Measurements from ENCODE around the gene PPDPF. TPM values are rescaled to one million over a fixed set of nuclear protein-coding genes. Genes with fewer than 3 reads are reported as not detected.
A peak's percentile ranks its signal among the peaks of the same experiment; 100 is the strongest.

The PPDPF gene
- total and polyA plus RNA-seq, 2 donors (not counting 1 experiment from before 2014, with no cell fraction given): 93.5 to 162 TPM

DNA sequence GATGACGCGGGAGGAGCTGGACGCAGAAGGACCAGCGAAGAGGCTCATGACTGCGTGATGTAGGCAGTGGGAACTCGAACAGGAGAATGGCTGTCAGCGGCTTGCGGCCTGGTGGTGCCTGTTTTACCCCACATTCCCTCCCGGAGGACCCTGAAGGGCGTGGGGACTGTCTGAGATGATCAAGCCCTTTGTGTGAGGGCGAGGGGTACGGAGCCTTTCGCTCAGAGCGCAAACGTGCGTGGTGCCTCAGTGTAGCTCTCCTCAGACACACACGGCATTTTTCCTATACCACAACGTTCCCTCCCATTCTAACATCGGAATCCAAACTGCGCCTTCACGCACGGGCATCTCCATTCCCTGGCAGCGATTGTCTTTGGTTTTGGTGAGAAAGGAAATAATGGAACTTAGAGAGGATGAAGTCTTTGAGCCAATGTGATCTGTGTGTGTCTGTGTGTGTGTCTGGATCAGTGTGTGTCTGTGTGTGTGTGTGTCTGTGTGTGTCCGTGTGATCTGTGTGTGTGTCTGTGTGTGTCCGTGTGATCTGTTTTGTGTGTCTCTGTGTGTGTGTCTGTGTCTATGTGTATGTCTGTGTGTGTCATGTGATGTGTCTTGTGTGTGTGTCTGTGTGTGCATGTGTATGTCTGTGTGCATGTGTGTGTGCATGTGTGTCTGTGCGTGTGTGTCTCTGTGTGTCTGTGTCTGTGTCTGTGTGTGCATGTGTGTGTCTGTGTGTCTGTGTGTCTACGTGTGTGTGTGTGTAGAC lies 11.3 kb downstream of the PPDPF start:
- Histone ChIP-seq H3K9ac (ENCODE audit: low read length) (no peak overlapping the region), H3K4me1 (ENCODE audit: control insufficient read depth in 2 of 2, insufficient read depth in 2 of 2, low read length in 2 of 2) (peaks cover 3 to 7% of the 10 kb centered on the region in 2 donors), H3K4me3 (ENCODE audit: control extremely low read depth in 1 of 5, extremely low read depth in 1 of 5, insufficient read depth in 1 of 5, low read depth in 2 of 5, low read length in 4 of 5) (no peak overlapping the region), H3K27me3 (replicated peaks in 1 of 4; ENCODE audit: control extremely low read depth in 1 of 4, control insufficient read depth in 3 of 4, insufficient read depth in 4 of 4, low read length in 3 of 4) (peaks cover 0 to 6% (median 0%) of the 10 kb centered on the region in 4 experiments), H3K4me2 (replicated peaks; ENCODE audit: low read depth, low read length, poor library complexity, severe bottlenecking) (no peak overlapping the region), H3K79me2 (ENCODE audit: control insufficient read depth, insufficient read depth, low read length) (no peaks in the 10 kb centered on the region), H3K9me3 (ENCODE audit: control extremely low read depth in 1 of 3, control insufficient read depth in 2 of 3, insufficient read depth in 1 of 3, low read length in 2 of 3) (peaks cover 0 to 3% (median 0%) of the 10 kb centered on the region in 3 donors), H2AFZ (ENCODE audit: insufficient read depth, low read depth, low read length, poor library complexity, severe bottlenecking) (no peak overlapping the region), H3K27ac (ENCODE audit: low read length in 2 of 2) (no peak overlapping the region), H3K36me3 (replicated peaks in 1 of 2; ENCODE audit: control extremely low read depth in 1 of 2, control insufficient read depth in 1 of 2, extremely low read depth in 1 of 2, insufficient read depth in 2 of 2, low read length in 1 of 2) (no peaks in the 10 kb centered on the region), H4K20me1 (ENCODE audit: control insufficient read depth, insufficient read depth, low read length, poor library complexity, severe bottlenecking) (no peaks in the 10 kb centered on the region)
- intact Hi-C loops (cut with micrococcal nuclease): no loop called here
- H3K4me1 Mint-ChIP-seq: peaks cover 13% of the 10 kb centered on the region
- ChIA-PET POLR2A (interaction anchor here (0.6 to 1.1 kb wide), 4 partner anchors 10 to 327 kb away, joined by 3 to 7 read pairs (median 6); partner anchors contain the start of gene SLC2A4RG), CTCF (interaction anchor here (1.1 kb wide), 1 partner anchor 442 kb away, joined by 3 read pairs; no protein-coding TSS in a partner anchor)
- ATAC-seq (ENCODE audit: low read depth) (no peak), DNase-seq (peak; percentile 17)
- H3K4me3 Mint-ChIP-seq: no peak overlapping the region
- no peak overlapping the region for H3K27ac Mint-ChIP-seq
- no peak for TF ChIP-seq EZH2 (IDR thresholded peaks at IDR 0.05; ENCODE audit: borderline replicate concordance, insufficient read depth, low read depth, low read length, poor library complexity, severe bottlenecking)
- TF ChIP-seq, protein P1, sequence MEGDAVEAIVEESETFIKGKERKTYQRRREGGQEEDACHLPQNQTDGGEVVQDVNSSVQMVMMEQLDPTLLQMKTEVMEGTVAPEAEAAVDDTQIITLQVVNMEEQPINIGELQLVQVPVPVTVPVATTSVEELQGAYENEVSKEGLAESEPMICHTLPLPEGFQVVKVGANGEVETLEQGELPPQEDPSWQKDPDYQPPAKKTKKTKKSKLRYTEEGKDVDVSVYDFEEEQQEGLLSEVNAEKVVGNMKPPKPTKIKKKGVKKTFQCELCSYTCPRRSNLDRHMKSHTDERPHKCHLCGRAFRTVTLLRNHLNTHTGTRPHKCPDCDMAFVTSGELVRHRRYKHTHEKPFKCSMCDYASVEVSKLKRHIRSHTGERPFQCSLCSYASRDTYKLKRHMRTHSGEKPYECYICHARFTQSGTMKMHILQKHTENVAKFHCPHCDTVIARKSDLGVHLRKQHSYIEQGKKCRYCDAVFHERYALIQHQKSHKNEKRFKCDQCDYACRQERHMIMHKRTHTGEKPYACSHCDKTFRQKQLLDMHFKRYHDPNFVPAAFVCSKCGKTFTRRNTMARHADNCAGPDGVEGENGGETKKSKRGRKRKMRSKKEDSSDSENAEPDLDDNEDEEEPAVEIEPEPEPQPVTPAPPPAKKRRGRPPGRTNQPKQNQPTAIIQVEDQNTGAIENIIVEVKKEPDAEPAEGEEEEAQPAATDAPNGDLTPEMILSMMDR (IDR thresholded peaks at IDR 0.05): no peak
- H3K27me3 Mint-ChIP-seq: no peaks in the 10 kb centered on the region
- 92% methylated on average over 23 of the region's 27 CpGs for WGBS (ENCODE audit: insufficient coverage)
- H3K9me3 Mint-ChIP-seq (ENCODE audit: insufficient read depth): no peaks in the 10 kb centered on the region

DNA sequence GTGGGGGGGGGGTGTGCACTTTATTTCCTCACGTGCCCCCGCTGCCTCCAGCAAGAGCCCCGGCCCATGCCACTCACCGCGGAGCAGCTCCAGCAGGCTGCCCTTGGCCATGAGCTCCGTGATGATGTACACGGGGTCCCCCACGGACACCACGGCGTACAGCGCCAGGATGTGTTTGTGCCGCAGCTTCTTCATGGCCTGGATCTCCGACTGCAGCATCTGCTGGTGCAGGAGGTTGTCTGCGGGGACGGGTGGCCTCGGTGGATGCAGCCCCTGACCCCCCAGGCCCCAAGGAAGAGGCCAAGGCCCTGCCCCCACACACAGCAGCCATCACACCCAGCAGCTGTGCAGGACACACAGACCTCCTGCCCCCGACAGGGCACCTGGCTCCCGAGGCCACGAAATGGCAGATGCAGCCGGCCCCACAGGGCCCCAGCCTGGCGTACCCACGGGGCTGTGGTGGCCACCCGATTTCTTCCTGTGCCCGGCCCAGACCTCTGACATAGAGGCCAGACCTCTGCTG lies 11.9 kb downstream of the PPDPF start:
- Histone ChIP-seq H3K9ac (ENCODE audit: low read length) (no peak overlapping the region), H2AFZ (ENCODE audit: insufficient read depth, low read depth, low read length, poor library complexity, severe bottlenecking) (no peak overlapping the region), H3K4me2 (replicated peaks; ENCODE audit: low read depth, low read length, poor library complexity, severe bottlenecking) (no peak overlapping the region), H3K36me3 (replicated peaks in 1 of 2; ENCODE audit: control extremely low read depth in 1 of 2, control insufficient read depth in 1 of 2, extremely low read depth in 1 of 2, insufficient read depth in 2 of 2, low read length in 1 of 2) (no peaks in the 10 kb centered on the region), H3K79me2 (ENCODE audit: control insufficient read depth, insufficient read depth, low read length) (no peaks in the 10 kb centered on the region), H3K27ac (ENCODE audit: low read length in 2 of 2) (no peak overlapping the region), H3K4me3 (ENCODE audit: control extremely low read depth in 1 of 5, extremely low read depth in 1 of 5, insufficient read depth in 1 of 5, low read depth in 2 of 5, low read length in 4 of 5) (no peak overlapping the region), H3K9me3 (ENCODE audit: control extremely low read depth in 1 of 3, control insufficient read depth in 2 of 3, insufficient read depth in 1 of 3, low read length in 2 of 3) (peaks cover 0 to 3% (median 0%) of the 10 kb centered on the region in 3 donors), H4K20me1 (ENCODE audit: control insufficient read depth, insufficient read depth, low read length, poor library complexity, severe bottlenecking) (no peaks in the 10 kb centered on the region), H3K4me1 (ENCODE audit: control insufficient read depth in 2 of 2, insufficient read depth in 2 of 2, low read length in 2 of 2) (peaks cover 10 to 13% of the 10 kb centered on the region in 2 donors), H3K27me3 (replicated peaks in 1 of 4; ENCODE audit: control extremely low read depth in 1 of 4, control insufficient read depth in 3 of 4, insufficient read depth in 4 of 4, low read length in 3 of 4) (peaks cover 0 to 6% (median 0%) of the 10 kb centered on the region in 4 experiments)
- peaks cover 13% of the 10 kb centered on the region for H3K4me1 Mint-ChIP-seq
- H3K9me3 Mint-ChIP-seq (ENCODE audit: insufficient read depth): no peaks in the 10 kb centered on the region
- ChIA-PET CTCF (interaction anchor here (1.1 kb wide), 1 partner anchor 441 kb away, joined by 3 read pairs; no protein-coding TSS in a partner anchor), POLR2A (interaction anchor here (0.6 kb wide), 1 partner anchor 207 kb away, joined by 3 read pairs; the partner anchor contains the start of gene SLC2A4RG)
- WGBS (ENCODE audit: insufficient coverage): 76% methylated on average over 24 of the region's 24 CpGs
- no peak overlapping the region for H3K27ac Mint-ChIP-seq
- intact Hi-C loops (cut with micrococcal nuclease): no loop called here
- no peaks in the 10 kb centered on the region for H3K27me3 Mint-ChIP-seq
- DNase-seq (peak; percentile 9), ATAC-seq (ENCODE audit: low read depth) (no peak)
- no peak for TF ChIP-seq EZH2 (IDR thresholded peaks at IDR 0.05; ENCODE audit: borderline replicate concordance, insufficient read depth, low read depth, low read length, poor library complexity, severe bottlenecking)
- TF ChIP-seq, protein P1 (IDR thresholded peaks at IDR 0.05): no peak
- H3K4me3 Mint-ChIP-seq: no peak overlapping the region

All from B cell (primary cell).